Fibroblast of lung (primary cell): ENCODE measurements around the gene RPL7A. TPM values are rescaled to one million over a fixed set of nuclear protein-coding genes. Genes with fewer than 3 reads are reported as not detected.
"Not testable (repeated sequence)": the region's sequence is repeated elsewhere in the genome, so short reads cannot be mapped to it uniquely, and the experiment has no call there.

ENCODE experiments used
- DNase-seq, 2 donors: peaks; one replicate each; pipeline versions ENCODE4 v3.0.0 to v3.0.0-alpha.2; 2010; ENCODE audit warnings: low read depth in 2 of 2
- H2AFZ ChIP-seq: 2 replicates; pipeline ENCODE4 v1.5.1; 2012; ENCODE audit warnings: low read length, control low read depth, inconsistent platforms
- H3K27ac ChIP-seq: 2 replicates; pipeline ENCODE4 v1.5.1; 2011; ENCODE audit warnings: low read length, control low read depth; ENCODE audit not compliant: insufficient read depth
- H3K27me3 ChIP-seq: 2 replicates; pipeline ENCODE4 v1.5.1; 2011; ENCODE audit warnings: mild to moderate bottlenecking, low read length; ENCODE audit not compliant: control insufficient read depth, insufficient read depth
- H3K36me3 ChIP-seq: 2 replicates; pipeline ENCODE4 v1.5.1; 2011; ENCODE audit warnings: low read length; ENCODE audit not compliant: control insufficient read depth, insufficient read depth
- H3K4me1 ChIP-seq: 2 replicates; pipeline ENCODE4 v1.5.1; 2011; ENCODE audit warnings: low read length; ENCODE audit not compliant: control insufficient read depth, insufficient read depth; ENCODE audit errors: extremely low read depth
- H3K4me2 ChIP-seq: 2 replicates; pipeline ENCODE4 v1.5.1; 2011; ENCODE audit warnings: low read length, control low read depth; ENCODE audit not compliant: insufficient read depth; ENCODE audit errors: extremely low read depth
- H3K4me3 ChIP-seq, 4 experiments: fragments of 200-600 bp in 1 of 4; sonication (generic) in 1 of 4; replicated peaks in 1 of 4; 2 replicates each; pipeline ENCODE4 v1.5.1; 2011 to 2016; ENCODE audit warnings: low read length in 4 of 4, low read depth in 3 of 4, mild to moderate bottlenecking in 3 of 4, control low read depth in 2 of 4, inconsistent platforms in 1 of 4, mixed read lengths in 1 of 4; ENCODE audit not compliant: insufficient read depth in 1 of 4; ENCODE audit errors: control extremely low read depth in 1 of 4
- H3K79me2 ChIP-seq: 2 replicates; pipeline ENCODE4 v1.5.1; 2012; ENCODE audit warnings: mild to moderate bottlenecking, low read length, inconsistent platforms; ENCODE audit not compliant: control insufficient read depth, insufficient read depth
- H3K9ac ChIP-seq: 2 replicates; pipeline ENCODE4 v1.5.1; 2011; ENCODE audit warnings: mild to moderate bottlenecking, low read length, control low read depth; ENCODE audit not compliant: insufficient read depth
- H3K9me3 ChIP-seq: 2 replicates; pipeline ENCODE4 v1.5.1; 2012; ENCODE audit warnings: low read depth, low read length; ENCODE audit not compliant: control insufficient read depth, insufficient read depth
- H4K20me1 ChIP-seq: 2 replicates; pipeline ENCODE4 v1.5.1; 2011; ENCODE audit warnings: low read length; ENCODE audit not compliant: control insufficient read depth, insufficient read depth; ENCODE audit errors: extremely low read depth
- EZH2 ChIP-seq: IDR thresholded peaks from 2 replicates; pipeline ENCODE4 v1.5.1; 2012; ENCODE audit warnings: low read length, control low read depth, mild to moderate bottlenecking; ENCODE audit errors: missing control alignments
- polyA plus RNA-seq, 2 donors: library from polyadenylated mRNA; depleted of rRNA in 1 of 2; stranded (reverse) in 1 of 2; unstranded in 1 of 2; fragments of >200 nt; gene quantifications; 2 replicates each; pipeline ENCODE4 v1.2.1, GENCODE V29; 2011 to 2012; ENCODE audit warnings: missing spikeins in 1 of 2
- total RNA-seq: library from RNA; depleted of rRNA; stranded (reverse); fragments of >200 nt; gene quantifications from 2 replicates; pipeline ENCODE4 v1.2.1, GENCODE V29; 2014
- TF ChIP-seq, protein P1 (sequence below), 2 donors: IDR thresholded peaks in 1 of 2; conservative IDR thresholded peaks in 1 of 2; 1 replicate in 1 of 2; 2 replicates in 1 of 2; pipeline ENCODE4 v1.5.1; 2011 to 2012; ENCODE audit warnings: low read length in 2 of 2, control low read depth in 1 of 2, inconsistent platforms in 1 of 2, low read depth in 1 of 2, mild to moderate bottlenecking in 1 of 2

The RPL7A gene
- total and polyA plus RNA-seq, 2 donors (not counting 1 experiment from before 2014, with no cell fraction given), result 1,820 to 2,991 TPM

GRCh38 chr9:133309608-133310007, 38.4 kb upstream of the RPL7A start:
- Histone ChIP-seq H3K9ac (no peak overlapping the region), H3K36me3 (no peaks in the 10 kb centered on the region), H2AFZ (no peak overlapping the region), H3K27me3 (no peaks in the 10 kb centered on the region), H3K4me2 (no peak overlapping the region), H3K27ac (no peak overlapping the region), H3K4me3 (no peak overlapping the region), H4K20me1 (no peaks in the 10 kb centered on the region), H3K9me3 (no peaks in the 10 kb centered on the region), H3K79me2 (no peaks in the 10 kb centered on the region), H3K4me1 (no peaks in the 10 kb centered on the region)
- TF ChIP-seq, protein P1, sequence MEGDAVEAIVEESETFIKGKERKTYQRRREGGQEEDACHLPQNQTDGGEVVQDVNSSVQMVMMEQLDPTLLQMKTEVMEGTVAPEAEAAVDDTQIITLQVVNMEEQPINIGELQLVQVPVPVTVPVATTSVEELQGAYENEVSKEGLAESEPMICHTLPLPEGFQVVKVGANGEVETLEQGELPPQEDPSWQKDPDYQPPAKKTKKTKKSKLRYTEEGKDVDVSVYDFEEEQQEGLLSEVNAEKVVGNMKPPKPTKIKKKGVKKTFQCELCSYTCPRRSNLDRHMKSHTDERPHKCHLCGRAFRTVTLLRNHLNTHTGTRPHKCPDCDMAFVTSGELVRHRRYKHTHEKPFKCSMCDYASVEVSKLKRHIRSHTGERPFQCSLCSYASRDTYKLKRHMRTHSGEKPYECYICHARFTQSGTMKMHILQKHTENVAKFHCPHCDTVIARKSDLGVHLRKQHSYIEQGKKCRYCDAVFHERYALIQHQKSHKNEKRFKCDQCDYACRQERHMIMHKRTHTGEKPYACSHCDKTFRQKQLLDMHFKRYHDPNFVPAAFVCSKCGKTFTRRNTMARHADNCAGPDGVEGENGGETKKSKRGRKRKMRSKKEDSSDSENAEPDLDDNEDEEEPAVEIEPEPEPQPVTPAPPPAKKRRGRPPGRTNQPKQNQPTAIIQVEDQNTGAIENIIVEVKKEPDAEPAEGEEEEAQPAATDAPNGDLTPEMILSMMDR (conservative IDR thresholded peaks at IDR 0.05 in 1 of 2, IDR thresholded peaks at IDR 0.05 in 1 of 2; ENCODE audit: low read depth in 1 of 2, low read length in 2 of 2), result no peak
- no peak for TF ChIP-seq EZH2
- no peak for DNase-seq

GRCh38 chr9:133315997-133316396, 32.0 kb upstream of the RPL7A start:
- Histone ChIP-seq H3K4me2 (no peak overlapping the region), H3K9me3 (no peaks in the 10 kb centered on the region), H3K4me1 (no peaks in the 10 kb centered on the region), H3K79me2 (no peaks in the 10 kb centered on the region), H4K20me1 (no peaks in the 10 kb centered on the region), H2AFZ (no peak overlapping the region), H3K27me3 (no peaks in the 10 kb centered on the region), H3K9ac (no peak overlapping the region), H3K4me3 (no peak overlapping the region), H3K27ac (no peak overlapping the region), H3K36me3 (no peaks in the 10 kb centered on the region)
- no peak for DNase-seq
- TF ChIP-seq, protein P1 (conservative IDR thresholded peaks at IDR 0.05 in 1 of 2, IDR thresholded peaks at IDR 0.05 in 1 of 2; ENCODE audit: low read depth in 1 of 2, low read length in 2 of 2), result no peak
- no peak for TF ChIP-seq EZH2

- H2AFZ ChIP-seq, H3K79me2 ChIP-seq, H4K20me1 ChIP-seq, H3K9ac ChIP-seq, H3K27me3 ChIP-seq, H3K4me3 ChIP-seq, H3K4me1 ChIP-seq, DNase-seq, H3K4me2 ChIP-seq, H3K9me3 ChIP-seq, H3K27ac ChIP-seq, H3K36me3 ChIP-seq: not testable (repeated sequence)
Measured at GRCh38 chr9:133317551-133317950, 30.5 kb upstream of the RPL7A start.
